ENCODE data around the gene NCAM1.

GRCh38 chr11:113282898-113283437 lies 321.7 kb downstream of the NCAM1 start:
- TF ChIP-seq POLR2A (IDR thresholded peaks at IDR 0.05; ENCODE audit: low read length) (no peak), GATA1 (IDR thresholded peaks at IDR 0.05; ENCODE audit: low read depth, low read length) (no peak)
